Stomach (tissue), 9 donors: Measurements from ENCODE around the gene CEACAM1. TPM values are rescaled to one million over a fixed set of nuclear protein-coding genes. Genes with fewer than 3 reads are reported as not detected.

ENCODE experiments used
- DNase-seq, 2 donors: peaks; one replicate each; pipeline versions ENCODE4 v3.0.0 to v3.0.0-alpha.2; 2013 to 2019
- H3K27ac ChIP-seq, 5 donors: fragments of 200-600 bp in 4 of 5; sonication (generic) in 4 of 5; one replicate each; pipeline ENCODE4 v1.5.1; 2013 to 2019; ENCODE audit warnings: mild to moderate bottlenecking in 1 of 5, moderate library complexity in 1 of 5
- H3K27me3 ChIP-seq, 3 donors: fragments of 200-600 bp; sonication (generic); one replicate each; pipeline ENCODE4 v1.5.1; 2017 to 2019; ENCODE audit warnings: mixed run types in 1 of 3
- H3K36me3 ChIP-seq, 4 donors: fragments of 200-600 bp; sonication (generic); 1 replicate in 3 of 4; 2 replicates in 1 of 4; pipeline ENCODE4 v1.5.1; 2016 to 2019
- H3K4me1 ChIP-seq, 4 donors: fragments of 200-600 bp; sonication (generic); one replicate each; pipeline ENCODE4 v1.5.1; 2016 to 2019
- H3K4me3 ChIP-seq, 4 donors: fragments of 200-600 bp; sonication (generic) in 3 of 4; one replicate each; pipeline ENCODE4 v1.5.1; 2016 to 2019; ENCODE audit warnings: mild to moderate bottlenecking in 1 of 4
- H3K9me3 ChIP-seq, 4 donors: fragments of 200-600 bp; sonication (generic); one replicate each; pipeline ENCODE4 v1.5.1; 2016 to 2019
- CTCF ChIP-seq, 7 experiments: fragments of 450-650 bp in 4 of 7; fragments of 200-600 bp in 3 of 7; sonication (generic) in 3 of 7; IDR thresholded peaks; one replicate each; pipeline ENCODE4 v1.5.1; 2016 to 2019; ENCODE audit warnings: antibody characterized with exemption in 7 of 7, control low read depth in 2 of 7, mild to moderate bottlenecking in 1 of 7
- EP300 ChIP-seq: sonication (generic); formaldehyde crosslinking; IDR thresholded peaks from one replicate; pipeline ENCODE4 v1.6.1; 2017; ENCODE audit warnings: antibody characterized with exemption
- POLR2A ChIP-seq, 4 donors: fragments of 450-650 bp; IDR thresholded peaks; one replicate each; pipeline ENCODE4 v1.6.1; 2016; ENCODE audit warnings: antibody characterized with exemption in 4 of 4, control low read depth in 2 of 4, mild to moderate bottlenecking in 1 of 4, moderate library complexity in 1 of 4
- POLR2AphosphoS5 ChIP-seq, 3 donors: sonication (generic); formaldehyde crosslinking; IDR thresholded peaks; one replicate each; pipeline ENCODE4 v1.6.1; 2016; ENCODE audit warnings: antibody characterized with exemption in 3 of 3
- WGBS, 5 donors: extraction: QIAGEN DNeasy Blood & Tissue Kit in 3 of 5; methylation state at CpG; one replicate each; pipeline versions ENCODE4 v1.1.5 to v1.1.7; 2013 to 2018; 5-methylcytosine and 5-hydroxymethylcytosine counted together
- intact Hi-C: fragments of 100-400 bp; cut with DNase I; formaldehyde crosslinking; loops from one replicate; pipeline ENCODE4 v1.15.1; 2023; ENCODE audit warnings: low total_unique reads
- polyA plus RNA-seq, 3 donors: library from polyadenylated mRNA; stranded (reverse); fragments of 200-250 nt; gene quantifications; one replicate each; pipeline ENCODE4 v1.2.3, GENCODE V29; 2013
- total RNA-seq, 5 donors: library from RNA; depleted of rRNA; stranded (reverse); fragments of >200 nt; gene quantifications; one replicate each; pipeline versions ENCODE4 v1.1.0 to v1.2.3, GENCODE V29; 2014 to 2016
- donor health status: healthy with polysubstance abuse.
- donor health status: Bipolar disorder and iron deficiency.
- donor health status: healthy.

Gene CEACAM1
- total and polyA plus RNA-seq, 8 donors, result 0.45 to 99.2 (median 4.1) TPM

GRCh38 chr19:42571116-42571515 lies 42.8 kb upstream of the CEACAM1 start:
- 35 to 55% (median 38%) methylated on average over 2 of the region's 2 CpGs for WGBS, 5 donors
- no peaks in the 10 kb centered on the region for H3K36me3 ChIP-seq
- peaks cover 0 to 7% (median 2%) of the 10 kb centered on the region in 4 donors for H3K4me1 ChIP-seq
- no peaks in the 10 kb centered on the region for H3K9me3 ChIP-seq
- peaks cover 0 to 8% (median 0%) of the 10 kb centered on the region in 3 donors for H3K27me3 ChIP-seq
- TF ChIP-seq CTCF (IDR thresholded peaks at IDR 0.05), result no peak
- no peak for TF ChIP-seq POLR2A (IDR thresholded peaks at IDR 0.05)
- TF ChIP-seq POLR2AphosphoS5 (IDR thresholded peaks at IDR 0.05), result no peak
- TF ChIP-seq EP300, result no peak
- H3K27ac ChIP-seq, result no peak overlapping the region
- intact Hi-C loops, result no loop called here
- DNase-seq, result no peak
- no peak overlapping the region for H3K4me3 ChIP-seq

- no peak for TF ChIP-seq CTCF (IDR thresholded peaks at IDR 0.05)
- no peak for TF ChIP-seq EP300
- TF ChIP-seq POLR2AphosphoS5 (IDR thresholded peaks at IDR 0.05), result no peak
Measured at GRCh38 chr19:42569193-42569592, 40.9 kb upstream of the CEACAM1 start.

GRCh38 chr19:42568006-42568405 lies 39.7 kb upstream of the CEACAM1 start:
- intact Hi-C loops, result no loop called here
- Histone ChIP-seq H3K4me3 (no peak overlapping the region), H3K9me3 (no peaks in the 10 kb centered on the region), H3K36me3 (no peaks in the 10 kb centered on the region), H3K27me3 (peaks cover 0 to 4% (median 0%) of the 10 kb centered on the region in 3 donors), H3K27ac (no peak overlapping the region), H3K4me1 (peaks cover 0 to 7% (median 2%) of the 10 kb centered on the region in 4 donors)
- whole genome bisulfite sequencing, 5 donors, result 48 to 68% (median 66%) methylated on average over 4 of the region's 4 CpGs
- TF ChIP-seq POLR2AphosphoS5 (IDR thresholded peaks at IDR 0.05) (no peak), CTCF (IDR thresholded peaks at IDR 0.05) (no peak), EP300 (no peak), POLR2A (IDR thresholded peaks at IDR 0.05) (no peak)
- no peak for DNase-seq

More at GRCh38 chr19:42569193-42569592, 40.9 kb upstream of the CEACAM1 start:
- no peaks in the 10 kb centered on the region for H3K9me3 ChIP-seq
- H3K27ac ChIP-seq, result no peak overlapping the region
- WGBS, 5 donors, result 54 to 62% (median 55%) methylated on average over 2 of the region's 2 CpGs
- DNase-seq, result no peak
- no peak overlapping the region for H3K4me3 ChIP-seq
- intact Hi-C loops, result no loop called here
- peaks cover 0 to 7% (median 2%) of the 10 kb centered on the region in 4 donors for H3K4me1 ChIP-seq
- H3K27me3 ChIP-seq, result peaks cover 0 to 4% (median 0%) of the 10 kb centered on the region in 3 donors
- H3K36me3 ChIP-seq, result no peaks in the 10 kb centered on the region

GRCh38 chr19:42567567-42567966 lies 39.3 kb upstream of the CEACAM1 start:
- TF ChIP-seq POLR2AphosphoS5 (IDR thresholded peaks at IDR 0.05), result no peak
- TF ChIP-seq EP300, result no peak
- no peak for TF ChIP-seq POLR2A (IDR thresholded peaks at IDR 0.05)
- TF ChIP-seq CTCF (IDR thresholded peaks at IDR 0.05), result no peak
- Histone ChIP-seq H3K36me3 (no peaks in the 10 kb centered on the region), H3K27ac (no peak overlapping the region), H3K4me3 (no peak overlapping the region), H3K9me3 (no peaks in the 10 kb centered on the region), H3K27me3 (peaks cover 0 to 8% (median 0%) of the 10 kb centered on the region in 3 donors), H3K4me1 (peaks cover 0 to 7% (median 2%) of the 10 kb centered on the region in 4 donors)
- no peak for DNase-seq
- intact Hi-C loops, result no loop called here
- WGBS, 5 donors, result 80 to 90% (median 87%) methylated on average over 4 of the region's 4 CpGs
